ENCODE results near the gene LRCH3.

The LRCH3 gene

GRCh38 chr3:197855571-197855970 is 64.5 kb downstream of the LRCH3 start:
- DNase-seq = no peak
- Histone ChIP-seq H3K9me3 (ENCODE audit: insufficient read depth, low read length, severe bottlenecking) (no peaks in the 10 kb centered on the region), H3K4me1 (ENCODE audit: insufficient read depth, low read length) (no peaks in the 10 kb centered on the region)

GRCh38 chr3:197856199-197856816 is 65.3 kb downstream of the LRCH3 start:
- H3K4me3 ChIP-seq (ENCODE audit: low read depth in 1 of 2, low read length in 2 of 2) = no peak overlapping the region
- TF ChIP-seq EZH2 (IDR thresholded peaks at IDR 0.05; ENCODE audit: borderline replicate concordance, low read depth, low read length, severe bottlenecking) = no peak
- no peak for TF ChIP-seq CTCF (IDR thresholded peaks at IDR 0.05; ENCODE audit: borderline replicate concordance, extremely low read depth, low read length, poor library complexity, severe bottlenecking)
- ATAC-seq (ENCODE audit: insufficient read depth, low read depth) (no peak), DNase-seq (no peak)
- H3K79me2 ChIP-seq (ENCODE audit: insufficient read depth, low read length) = no peaks in the 10 kb centered on the region
- no peaks in the 10 kb centered on the region for H4K20me1 ChIP-seq (ENCODE audit: insufficient read depth, low read length)
- H3K9me3 ChIP-seq (ENCODE audit: insufficient read depth, low read length, severe bottlenecking) = no peaks in the 10 kb centered on the region
- H3K9ac ChIP-seq (ENCODE audit: low read depth, low read length) = no peak overlapping the region
- no peak overlapping the region for H3K27ac ChIP-seq (ENCODE audit: low read length)
- no peak overlapping the region for H2AFZ ChIP-seq (ENCODE audit: low read depth, low read length)
- H3K4me1 ChIP-seq (ENCODE audit: insufficient read depth, low read length) = no peaks in the 10 kb centered on the region
- H3K4me2 ChIP-seq (ENCODE audit: insufficient read depth, low read length) = no peak overlapping the region
- H3K27me3 ChIP-seq (ENCODE audit: insufficient read depth, low read length, poor library complexity) = no peaks in the 10 kb centered on the region
- peaks cover 36% of the 10 kb centered on the region for H3K36me3 ChIP-seq (ENCODE audit: insufficient read depth, low read length)

More at GRCh38 chr3:197855571-197855970, 64.5 kb downstream of the LRCH3 start:
- Histone ChIP-seq H3K27me3 (ENCODE audit: insufficient read depth, low read length, poor library complexity) (no peaks in the 10 kb centered on the region), H3K9ac (ENCODE audit: low read depth, low read length) (no peak overlapping the region), H3K4me3 (ENCODE audit: low read depth in 1 of 2, low read length in 2 of 2) (no peak overlapping the region), H3K36me3 (ENCODE audit: insufficient read depth, low read length) (peaks cover 42% of the 10 kb centered on the region), H2AFZ (ENCODE audit: low read depth, low read length) (no peak overlapping the region), H3K4me2 (ENCODE audit: insufficient read depth, low read length) (no peak overlapping the region), H4K20me1 (ENCODE audit: insufficient read depth, low read length) (no peaks in the 10 kb centered on the region), H3K27ac (ENCODE audit: low read length) (no peak overlapping the region), H3K79me2 (ENCODE audit: insufficient read depth, low read length) (no peaks in the 10 kb centered on the region)
- TF ChIP-seq EZH2 (IDR thresholded peaks at IDR 0.05; ENCODE audit: borderline replicate concordance, low read depth, low read length, severe bottlenecking) = no peak
- no peak for TF ChIP-seq CTCF (IDR thresholded peaks at IDR 0.05; ENCODE audit: borderline replicate concordance, extremely low read depth, low read length, poor library complexity, severe bottlenecking)
- ATAC-seq (ENCODE audit: insufficient read depth, low read depth) = no peak

GRCh38 chr3:197858133-197858532 is 67.1 kb downstream of the LRCH3 start:
- Histone ChIP-seq H3K27me3 (ENCODE audit: insufficient read depth, low read length, poor library complexity) (no peaks in the 10 kb centered on the region), H3K4me1 (ENCODE audit: insufficient read depth, low read length) (no peaks in the 10 kb centered on the region), H3K9ac (ENCODE audit: low read depth, low read length) (no peak overlapping the region), H3K36me3 (ENCODE audit: insufficient read depth, low read length) (peaks cover 23% of the 10 kb centered on the region), H3K4me3 (ENCODE audit: low read depth in 1 of 2, low read length in 2 of 2) (no peak overlapping the region), H3K9me3 (ENCODE audit: insufficient read depth, low read length, severe bottlenecking) (no peaks in the 10 kb centered on the region), H2AFZ (ENCODE audit: low read depth, low read length) (no peak overlapping the region), H3K27ac (ENCODE audit: low read length) (no peak overlapping the region), H4K20me1 (ENCODE audit: insufficient read depth, low read length) (no peaks in the 10 kb centered on the region), H3K79me2 (ENCODE audit: insufficient read depth, low read length) (no peaks in the 10 kb centered on the region), H3K4me2 (ENCODE audit: insufficient read depth, low read length) (no peak overlapping the region)
- ATAC-seq (ENCODE audit: insufficient read depth, low read depth) (no peak), DNase-seq (no peak)
- TF ChIP-seq CTCF (IDR thresholded peaks at IDR 0.05; ENCODE audit: borderline replicate concordance, extremely low read depth, low read length, poor library complexity, severe bottlenecking) (no peak), EZH2 (IDR thresholded peaks at IDR 0.05; ENCODE audit: borderline replicate concordance, low read depth, low read length, severe bottlenecking) (no peak)
